Heart left ventricle (tissue), 16 donors: ENCODE data around the gene LAMB4. TPM values are rescaled to one million over a fixed set of nuclear protein-coding genes. Genes with fewer than 3 reads are reported as not detected.

ENCODE experiments used
- ATAC-seq, 4 donors: fragments of 200-7000 bp; cut with Tn5 transposase; one replicate each; pipeline ENCODE4 v1.9.1; 2020 to 2022; ENCODE audit warnings: moderate library complexity in 4 of 4, mild to moderate bottlenecking in 3 of 4, moderate number of reproducible peaks in 1 of 4
- DNase-seq, 5 donors: peaks; one replicate each; pipeline ENCODE4 v3.0.0-alpha.2; 2020
- H3K27ac ChIP-seq, 12 donors: fragments of 200-600 bp; sonication (generic) in 4 of 12; one replicate each; pipeline versions ENCODE4 v1.5.0 to v1.8.0; 2016 to 2022; ENCODE audit warnings: mild to moderate bottlenecking in 2 of 12
- H3K27me3 ChIP-seq, 9 donors: fragments of 200-600 bp; sonication (generic) in 2 of 9; one replicate each; pipeline versions ENCODE4 v1.5.1 to v1.8.0; 2016 to 2022; ENCODE audit warnings: mild to moderate bottlenecking in 3 of 9
- H3K36me3 ChIP-seq, 9 donors: fragments of 200-600 bp; sonication (generic) in 2 of 9; one replicate each; pipeline versions ENCODE4 v1.5.0 to v1.8.0; 2018 to 2022; ENCODE audit warnings: mild to moderate bottlenecking in 2 of 9
- H3K4me1 ChIP-seq, 12 donors: fragments of 200-600 bp; sonication (generic) in 4 of 12; one replicate each; pipeline versions ENCODE4 v1.5.0 to v1.8.0; 2016 to 2022; ENCODE audit warnings: mild to moderate bottlenecking in 3 of 12
- H3K4me3 ChIP-seq, 12 donors: fragments of 200-600 bp; sonication (generic) in 4 of 12; one replicate each; pipeline versions ENCODE4 v1.5.0 to v1.8.0; 2017 to 2022; ENCODE audit warnings: mild to moderate bottlenecking in 9 of 12, moderate library complexity in 4 of 12
- H3K9me3 ChIP-seq, 12 donors: fragments of 200-600 bp; sonication (generic) in 4 of 12; one replicate each; pipeline versions ENCODE4 v1.5.0 to v1.8.0; 2016 to 2022; ENCODE audit warnings: mild to moderate bottlenecking in 1 of 12
- POLR2A ChIP-seq, 2 donors: fragments of 450-650 bp; IDR thresholded peaks; one replicate each; pipeline ENCODE4 v1.6.1; 2017; ENCODE audit warnings: antibody characterized with exemption in 2 of 2, mild to moderate bottlenecking in 2 of 2, moderate library complexity in 2 of 2
- WGBS, 4 donors: extraction: QIAGEN DNeasy Blood & Tissue Kit in 2 of 4; methylation state at CpG; one replicate each; pipeline versions ENCODE4 v1.1.5 to v1.1.7; 2013 to 2018; 5-methylcytosine and 5-hydroxymethylcytosine counted together
- intact Hi-C, 10 donors: fragments of 100-400 bp; cut with DNase I; formaldehyde crosslinking; loops; one replicate each; pipeline versions ENCODE4 v1.11.1 to v1.14.2; 2022
- polyA plus RNA-seq, 2 donors: library from polyadenylated mRNA; stranded (reverse); fragments of 200-250 nt; gene quantifications; one replicate each; pipeline ENCODE4 v1.2.3, GENCODE V29; 2013
- total RNA-seq, 9 donors: library from RNA; depleted of rRNA in 2 of 9; stranded (reverse); fragments of >200 nt in 2 of 9; fragmentation: NEBNext Ultra II Directional in 3 of 9; extraction: Animal tissue kit (Norgen Biotek cat#: 25700) in 3 of 9; gene quantifications; one replicate each; pipeline versions ENCODE4 v1.1.0 to v1.2.4, GENCODE V29; 2016 to 2023
- TF ChIP-seq, protein P1 (sequence below), 12 donors: fragments of 200-600 bp; sonication (generic) in 4 of 12; IDR thresholded peaks; one replicate each; pipeline versions ENCODE4 v1.5.0 to v1.8.0; 2018 to 2022; ENCODE audit warnings: antibody characterized with exemption in 12 of 12, mild to moderate bottlenecking in 5 of 12
- donor health status: ischemic (EF 13 %, LVEDD 7.1; RV severe dilation, severe dysfunction).
- donor health status: healthy with polysubstance abuse.
- donor health status: DM: no; HTN: yes; CAD: no.
- donor health status: DM: no; HTN: no; CAD: no.
- donor health status: ischemic (EF 25% LVEDD 6.9; RV normal size, moderate dysfunction).
- donor health status: ischemic (EF 25% LVEDD 5.7; RV mildly dilated, moderate dysfunction).
- donor health status: healthy.
- donor health status: DM: yes; HTN: yes; CAD: no.
- donor health status: ischemic (EF 35%, LVEDD 5.7; RV mildly dilated, moderate dysfunction).
- donor health status: nonischemic (EF 11% LVEDD 7.7; RV severe dilation, severe dysfunction).
- donor health status: DM: yes; HTN: yes; CAD: no.
- donor health status: PGD.
- donor health status: ischemic (EF 29% LVEDD 5.4; RV normal size, mild dysfunction).
- donor health status: nonischemic (EF 23%, LVEDD 6.1; RV moderate dilation, normal function).

Gene LAMB4
- total and polyA plus RNA-seq, 11 donors = 0.19 to 0.31 (median 0.26) TPM; not detected in 4

GRCh38 chr7:108099713-108100112 is 30.4 kb downstream of the LAMB4 start:
- H3K4me3 ChIP-seq = no peak overlapping the region
- intact Hi-C loops = loop anchor here in 3 of 10 donors (5.0 to 10.0 kb wide), 3 partner anchors 95 to 207 kb away; partner anchors contain the start of genes LAMB1 (in 3 of the 3) and DLD (in 1 of the 3)
- TF ChIP-seq, protein P1, sequence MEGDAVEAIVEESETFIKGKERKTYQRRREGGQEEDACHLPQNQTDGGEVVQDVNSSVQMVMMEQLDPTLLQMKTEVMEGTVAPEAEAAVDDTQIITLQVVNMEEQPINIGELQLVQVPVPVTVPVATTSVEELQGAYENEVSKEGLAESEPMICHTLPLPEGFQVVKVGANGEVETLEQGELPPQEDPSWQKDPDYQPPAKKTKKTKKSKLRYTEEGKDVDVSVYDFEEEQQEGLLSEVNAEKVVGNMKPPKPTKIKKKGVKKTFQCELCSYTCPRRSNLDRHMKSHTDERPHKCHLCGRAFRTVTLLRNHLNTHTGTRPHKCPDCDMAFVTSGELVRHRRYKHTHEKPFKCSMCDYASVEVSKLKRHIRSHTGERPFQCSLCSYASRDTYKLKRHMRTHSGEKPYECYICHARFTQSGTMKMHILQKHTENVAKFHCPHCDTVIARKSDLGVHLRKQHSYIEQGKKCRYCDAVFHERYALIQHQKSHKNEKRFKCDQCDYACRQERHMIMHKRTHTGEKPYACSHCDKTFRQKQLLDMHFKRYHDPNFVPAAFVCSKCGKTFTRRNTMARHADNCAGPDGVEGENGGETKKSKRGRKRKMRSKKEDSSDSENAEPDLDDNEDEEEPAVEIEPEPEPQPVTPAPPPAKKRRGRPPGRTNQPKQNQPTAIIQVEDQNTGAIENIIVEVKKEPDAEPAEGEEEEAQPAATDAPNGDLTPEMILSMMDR (IDR thresholded peaks at IDR 0.05) = no peak
- TF ChIP-seq POLR2A (IDR thresholded peaks at IDR 0.05) = no peak
- H3K36me3 ChIP-seq = no peaks in the 10 kb centered on the region
- peak overlapping the region in 2 of 12 donors; percentile 5 to 26 for H3K27ac ChIP-seq
- DNase-seq (no peak), ATAC-seq (no peak)
- WGBS, 4 donors = 83 to 87% (median 86%) methylated on average over 1 of the region's 1 CpG
- H3K4me1 ChIP-seq = peaks cover 0 to 21% (median 11%) of the 10 kb centered on the region in 12 donors
- H3K9me3 ChIP-seq = no peaks in the 10 kb centered on the region
- H3K27me3 ChIP-seq = no peaks in the 10 kb centered on the region

GRCh38 chr7:108097703-108098102 is 32.5 kb downstream of the LAMB4 start:
- H3K9me3 ChIP-seq = no peaks in the 10 kb centered on the region
- DNase-seq (no peak), ATAC-seq (no peak)
- no peaks in the 10 kb centered on the region for H3K27me3 ChIP-seq
- H3K4me3 ChIP-seq = no peak overlapping the region
- peaks cover 0 to 33% (median 22%) of the 10 kb centered on the region in 12 donors for H3K4me1 ChIP-seq
- no peak overlapping the region for H3K27ac ChIP-seq
- no peaks in the 10 kb centered on the region for H3K36me3 ChIP-seq
- intact Hi-C loops = loop anchor here in 3 of 10 donors (5.0 to 10.0 kb wide), 3 partner anchors 93 to 205 kb away; partner anchors contain the start of genes LAMB1 (in 3 of the 3) and DLD (in 1 of the 3)
- TF ChIP-seq, protein P1 (IDR thresholded peaks at IDR 0.05) = peak in 11 of 12 donors; percentile 18 to 57 (median 42)
- TF ChIP-seq POLR2A (IDR thresholded peaks at IDR 0.05) = no peak
- 64 to 81% (median 74%) methylated on average over 7 of the region's 7 CpGs for WGBS, 4 donors

DNA sequence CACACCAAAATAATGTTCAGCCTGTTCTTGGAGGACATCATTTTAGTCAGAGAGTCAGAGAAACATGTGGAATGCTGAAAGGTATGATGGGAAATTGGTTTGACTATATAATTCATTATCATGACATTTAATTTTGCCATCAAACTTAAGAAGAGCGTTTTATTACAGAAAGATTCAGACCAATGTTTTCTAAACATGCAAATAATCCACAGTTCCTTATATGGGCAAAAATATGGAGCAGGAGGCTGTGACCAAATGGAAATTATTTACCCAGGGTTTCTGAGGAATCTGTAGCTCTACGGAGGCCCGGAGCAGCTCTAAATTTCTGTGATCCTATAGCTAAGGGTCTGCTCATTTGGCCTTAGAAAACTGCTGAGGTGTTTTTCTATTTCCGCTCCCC is 33.2 kb downstream of the LAMB4 start:
- H3K27ac ChIP-seq = no peak overlapping the region
- ATAC-seq = no peak

More for the DNA sequence above, 33.2 kb downstream of the LAMB4 start:
- no peak overlapping the region for H3K4me3 ChIP-seq
- H3K36me3 ChIP-seq = no peaks in the 10 kb centered on the region
- TF ChIP-seq POLR2A (IDR thresholded peaks at IDR 0.05) = no peak
- TF ChIP-seq, protein P1 (IDR thresholded peaks at IDR 0.05) = no peak
- intact Hi-C loops = loop anchor here in 3 of 10 donors (5.0 to 10.0 kb wide), 3 partner anchors 92 to 205 kb away; partner anchors contain the start of genes LAMB1 (in 3 of the 3) and DLD (in 1 of the 3)
- no peak for DNase-seq
- H3K27me3 ChIP-seq = no peaks in the 10 kb centered on the region
- peaks cover 0 to 33% (median 22%) of the 10 kb centered on the region in 12 donors for H3K4me1 ChIP-seq
- no peaks in the 10 kb centered on the region for H3K9me3 ChIP-seq
- WGBS, 4 donors = 91 to 96% (median 95%) methylated on average over 4 of the region's 4 CpGs
